H9 (cell line): ENCODE results near the gene TBC1D30. TPM values are rescaled to one million over a fixed set of nuclear protein-coding genes. Genes with fewer than 3 reads are reported as not detected.

Source experiments
- DNase-seq: peaks from one replicate; pipeline ENCODE4 v3.0.0-alpha.2; 2017
- H2AFZ ChIP-seq: one replicate; pipeline ENCODE4 v1.6.1; 2013; ENCODE audit warnings: mild to moderate bottlenecking, low read length, control low read depth, moderate library complexity
- H2AK5ac ChIP-seq: 2 replicates; pipeline ENCODE4 v1.6.1; 2013; ENCODE audit warnings: low read length, control low read depth, mixed read lengths; ENCODE audit not compliant: insufficient read length
- H2BK120ac ChIP-seq: one replicate; pipeline ENCODE4 v1.6.1; 2013; ENCODE audit warnings: low read depth, mild to moderate bottlenecking, low read length, control low read depth, inconsistent platforms; ENCODE audit not compliant: poor library complexity, severe bottlenecking
- H2BK12ac ChIP-seq: 2 replicates; pipeline ENCODE4 v1.6.1; 2013; ENCODE audit warnings: low read length, control low read depth, mixed read lengths, low read depth; ENCODE audit not compliant: insufficient read length
- H2BK15ac ChIP-seq: 2 replicates; pipeline ENCODE4 v1.6.1; 2013; ENCODE audit warnings: low read depth, low read length, control low read depth
- H2BK20ac ChIP-seq: one replicate; pipeline ENCODE4 v1.6.1; 2013; ENCODE audit warnings: low read depth, mild to moderate bottlenecking, low read length, control low read depth, inconsistent platforms; ENCODE audit not compliant: poor library complexity, severe bottlenecking
- H2BK5ac ChIP-seq: 2 replicates; pipeline ENCODE4 v1.6.1; 2013; ENCODE audit warnings: low read length, control low read depth, mixed read lengths; ENCODE audit not compliant: insufficient read length
- H3K14ac ChIP-seq: 2 replicates; pipeline ENCODE4 v1.6.1; 2013; ENCODE audit warnings: low read length, control low read depth; ENCODE audit not compliant: insufficient read depth
- H3K18ac ChIP-seq: 2 replicates; pipeline ENCODE4 v1.6.1; 2013; ENCODE audit warnings: low read depth, mild to moderate bottlenecking, mixed read lengths, low read length, control low read depth; ENCODE audit not compliant: insufficient read length
- H3K23ac ChIP-seq: 2 replicates; pipeline ENCODE4 v1.6.1; 2013; ENCODE audit warnings: low read length, control low read depth, mixed read lengths, low read depth; ENCODE audit not compliant: insufficient read length
- H3K23me2 ChIP-seq: 2 replicates; pipeline ENCODE4 v1.6.1; 2013; ENCODE audit warnings: low read depth, mild to moderate bottlenecking, mixed read lengths, low read length, control low read depth; ENCODE audit not compliant: insufficient read length, poor library complexity, severe bottlenecking
- H3K27ac ChIP-seq: 2 replicates; pipeline ENCODE4 v1.5.1; 2013; ENCODE audit warnings: low read length, control low read depth, mixed read lengths, low read depth; ENCODE audit not compliant: insufficient read length
- H3K27me3 ChIP-seq: 2 replicates; pipeline ENCODE4 v1.6.1; 2013; ENCODE audit warnings: low read length, control low read depth, inconsistent platforms; ENCODE audit not compliant: insufficient read depth
- H3K4ac ChIP-seq: 2 replicates; pipeline ENCODE4 v1.6.1; 2013; ENCODE audit warnings: low read depth, mild to moderate bottlenecking, control low read depth, inconsistent platforms, low read length, moderate library complexity
- H3K4me1 ChIP-seq: 2 replicates; pipeline ENCODE4 v1.6.1; 2013; ENCODE audit warnings: low read length, control low read depth, inconsistent platforms; ENCODE audit not compliant: insufficient read depth
- H3K4me2 ChIP-seq: 2 replicates; pipeline ENCODE4 v1.6.1; 2013; ENCODE audit warnings: low read length, control low read depth, mixed read lengths; ENCODE audit not compliant: insufficient read length, insufficient read depth
- H3K56ac ChIP-seq: 2 replicates; pipeline ENCODE4 v1.6.1; 2013; ENCODE audit warnings: low read depth, mild to moderate bottlenecking, mixed read lengths, low read length, control low read depth; ENCODE audit not compliant: insufficient read length
- H3K79me1 ChIP-seq: 2 replicates; pipeline ENCODE4 v1.6.1; 2013; ENCODE audit warnings: low read depth, mild to moderate bottlenecking, moderate library complexity, low read length, control low read depth, inconsistent platforms; ENCODE audit not compliant: insufficient read depth, poor library complexity, severe bottlenecking
- H3K79me2 ChIP-seq: 2 replicates; pipeline ENCODE4 v1.6.1; 2013; ENCODE audit warnings: low read length, control low read depth, inconsistent platforms; ENCODE audit not compliant: insufficient read depth
- H3K9ac ChIP-seq: 2 replicates; pipeline ENCODE4 v1.6.1; 2013; ENCODE audit warnings: low read length, control low read depth, mixed read lengths; ENCODE audit not compliant: insufficient read length; ENCODE audit errors: extremely low read depth
- H3K9me3 ChIP-seq: one replicate; pipeline ENCODE4 v1.6.1; 2013; ENCODE audit warnings: low read depth, low read length, inconsistent platforms; ENCODE audit not compliant: control insufficient read depth
- H3T11ph ChIP-seq: one replicate; pipeline ENCODE4 v1.6.1; 2013; ENCODE audit warnings: mild to moderate bottlenecking, low read length, control low read depth, inconsistent platforms
- H4K20me1 ChIP-seq: one replicate; pipeline ENCODE4 v1.6.1; 2013; ENCODE audit not compliant: control insufficient read depth, insufficient read length, insufficient read depth
- H4K5ac ChIP-seq: 2 replicates; pipeline ENCODE4 v1.6.1; 2013; ENCODE audit warnings: low read depth, mild to moderate bottlenecking, mixed read lengths, low read length, control low read depth; ENCODE audit not compliant: insufficient read length
- H4K8ac ChIP-seq: replicated peaks from 2 replicates; pipeline ENCODE4 v1.6.1; 2013; ENCODE audit warnings: low read length, control low read depth, mixed read lengths, low read depth; ENCODE audit not compliant: insufficient read length
- H4K91ac ChIP-seq: 2 replicates; pipeline ENCODE4 v1.6.1; 2013; ENCODE audit warnings: low read depth, mild to moderate bottlenecking, moderate library complexity, mixed read lengths, low read length, control low read depth; ENCODE audit not compliant: insufficient read length
- H3K27ac Mint-ChIP-seq, 3 experiments: 2 replicates in 2 of 3; 3 replicates in 1 of 3; pipeline ENCODE4 v1.8.0; 2020 to 2021; ENCODE audit warnings: mixed read lengths in 3 of 3, mild to moderate bottlenecking in 1 of 3, moderate library complexity in 1 of 3
- H3K27me3 Mint-ChIP-seq: 2 replicates; pipeline ENCODE4 v1.8.0; 2021; ENCODE audit warnings: low read depth, mild to moderate bottlenecking, moderate library complexity, mixed read lengths
- H3K36me3 Mint-ChIP-seq, 3 experiments: 2 replicates in 2 of 3; 3 replicates in 1 of 3; pipeline ENCODE4 v1.8.0; 2020 to 2021; ENCODE audit warnings: low read depth in 3 of 3, mixed read lengths in 3 of 3; ENCODE audit not compliant: insufficient read depth in 1 of 3
- H3K4me1 Mint-ChIP-seq, 2 experiments: 2 replicates each; pipeline ENCODE4 v1.8.0; 2020; ENCODE audit warnings: mixed read lengths in 2 of 2
- H3K4me3 Mint-ChIP-seq, 2 experiments: 2 replicates in 1 of 2; 3 replicates in 1 of 2; pipeline ENCODE4 v1.8.0; 2020 to 2021; ENCODE audit warnings: mild to moderate bottlenecking in 2 of 2, mixed read lengths in 2 of 2, moderate library complexity in 1 of 2
- H3K9me3 Mint-ChIP-seq, 2 experiments: 2 replicates in 1 of 2; 3 replicates in 1 of 2; pipeline ENCODE4 v1.8.0; 2020; ENCODE audit warnings: mild to moderate bottlenecking in 2 of 2, mixed read lengths in 2 of 2, moderate library complexity in 1 of 2
- WGBS: extraction: QIAGEN DNeasy Blood & Tissue Kit; methylation state at CpG from one replicate; pipeline ENCODE4 v1.1.7; 2013; ENCODE audit warnings: missing lambda C conversion rate, low lambda C conversion rate, mixed read lengths; ENCODE audit not compliant: insufficient read length; ENCODE audit errors: extremely low coverage; 5-methylcytosine and 5-hydroxymethylcytosine counted together
- total RNA-seq: library from RNA; stranded (reverse); gene quantifications from 2 replicates; pipeline ENCODE4 v1.2.1, GENCODE V29; 2021
- TF ChIP-seq, protein P1 (sequence below): fragments of 200-600 bp; sonication (generic); conservative IDR thresholded peaks from 3 replicates; pipeline ENCODE4 v1.8.0; 2021; ENCODE audit warnings: antibody characterized with exemption, mild to moderate bottlenecking

Gene TBC1D30
- total RNA-seq, 1 experiment from 2014 or later: 1.6 TPM

DNA sequence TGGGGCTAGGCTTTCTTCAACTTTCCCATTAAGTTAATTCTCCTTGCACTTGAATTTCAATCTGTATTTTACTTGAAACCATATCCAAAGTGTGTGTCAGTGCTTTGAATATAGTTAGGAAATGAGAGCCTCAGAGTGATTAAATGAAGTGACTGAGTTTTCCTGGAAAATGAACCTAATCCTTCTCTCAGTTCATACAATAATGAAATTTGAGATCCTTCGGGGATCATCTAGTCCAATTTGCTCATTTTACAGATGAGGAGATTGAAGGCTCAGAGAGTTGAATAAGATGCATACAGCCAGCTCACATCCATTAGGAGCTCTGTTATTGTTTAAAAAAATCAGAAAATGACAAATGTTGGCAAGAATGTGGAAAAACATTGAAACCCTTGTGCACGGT, 18.3 kb upstream of the TBC1D30 start:
- H3K27me3 ChIP-seq: no peaks in the 10 kb centered on the region
- no peak overlapping the region for H3K27ac Mint-ChIP-seq
- no peaks in the 10 kb centered on the region for H4K20me1 ChIP-seq
- H3T11ph ChIP-seq: no peak overlapping the region
- H2BK12ac ChIP-seq: no peak overlapping the region
- H3K18ac ChIP-seq: no peak overlapping the region
- no peaks in the 10 kb centered on the region for H3K79me1 ChIP-seq
- no peak overlapping the region for H2AK5ac ChIP-seq
- H2BK15ac ChIP-seq: no peak overlapping the region
- no peak overlapping the region for H3K56ac ChIP-seq
- H2BK20ac ChIP-seq: no peak overlapping the region
- no peak overlapping the region for H2AFZ ChIP-seq
- no peak overlapping the region for H2BK120ac ChIP-seq
- H3K9ac ChIP-seq: no peak overlapping the region
- no peak overlapping the region for H3K4ac ChIP-seq
- no CpG with 5 or more reads among the region's 2 CpGs for WGBS
- no peaks in the 10 kb centered on the region; a peak in 1 of 5 replicates for H3K9me3 Mint-ChIP-seq
- H4K91ac ChIP-seq: no peak overlapping the region
- no peaks in the 10 kb centered on the region for H3K79me2 ChIP-seq
- no peak overlapping the region for H3K27ac ChIP-seq
- no peak overlapping the region for H3K14ac ChIP-seq
- H3K23ac ChIP-seq: no peak overlapping the region
- no peak overlapping the region for H4K8ac ChIP-seq
- H4K5ac ChIP-seq: no peak overlapping the region
- no peaks in the 10 kb centered on the region for H3K4me1 ChIP-seq
- peaks cover 0 to 2% of the 10 kb centered on the region in 2 experiments; a peak in 1 of 4 replicates for H3K4me1 Mint-ChIP-seq
- no peak overlapping the region for H2BK5ac ChIP-seq
- no peaks in the 10 kb centered on the region for H3K23me2 ChIP-seq
- no peak overlapping the region for H3K4me3 Mint-ChIP-seq
- peaks cover 3% of the 10 kb centered on the region; the same call in 1 of the 2 replicates for H3K27me3 Mint-ChIP-seq
- no peaks in the 10 kb centered on the region; a peak in 1 of 7 replicates for H3K36me3 Mint-ChIP-seq
- no peaks in the 10 kb centered on the region for H3K9me3 ChIP-seq
- TF ChIP-seq, protein P1, sequence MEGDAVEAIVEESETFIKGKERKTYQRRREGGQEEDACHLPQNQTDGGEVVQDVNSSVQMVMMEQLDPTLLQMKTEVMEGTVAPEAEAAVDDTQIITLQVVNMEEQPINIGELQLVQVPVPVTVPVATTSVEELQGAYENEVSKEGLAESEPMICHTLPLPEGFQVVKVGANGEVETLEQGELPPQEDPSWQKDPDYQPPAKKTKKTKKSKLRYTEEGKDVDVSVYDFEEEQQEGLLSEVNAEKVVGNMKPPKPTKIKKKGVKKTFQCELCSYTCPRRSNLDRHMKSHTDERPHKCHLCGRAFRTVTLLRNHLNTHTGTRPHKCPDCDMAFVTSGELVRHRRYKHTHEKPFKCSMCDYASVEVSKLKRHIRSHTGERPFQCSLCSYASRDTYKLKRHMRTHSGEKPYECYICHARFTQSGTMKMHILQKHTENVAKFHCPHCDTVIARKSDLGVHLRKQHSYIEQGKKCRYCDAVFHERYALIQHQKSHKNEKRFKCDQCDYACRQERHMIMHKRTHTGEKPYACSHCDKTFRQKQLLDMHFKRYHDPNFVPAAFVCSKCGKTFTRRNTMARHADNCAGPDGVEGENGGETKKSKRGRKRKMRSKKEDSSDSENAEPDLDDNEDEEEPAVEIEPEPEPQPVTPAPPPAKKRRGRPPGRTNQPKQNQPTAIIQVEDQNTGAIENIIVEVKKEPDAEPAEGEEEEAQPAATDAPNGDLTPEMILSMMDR: no peak
- H3K4me2 ChIP-seq: no peak overlapping the region
- DNase-seq: no peak
